H9 (cell line): Measurements from ENCODE around the gene TCF4. TPM values are rescaled to one million over a fixed set of nuclear protein-coding genes. Genes with fewer than 3 reads are reported as not detected.

Source experiments
- DNase-seq: peaks from one replicate; pipeline ENCODE4 v3.0.0-alpha.2; 2017
- H2AFZ ChIP-seq: one replicate; pipeline ENCODE4 v1.6.1; 2013; ENCODE audit warnings: mild to moderate bottlenecking, low read length, control low read depth, moderate library complexity
- H2AK5ac ChIP-seq: 2 replicates; pipeline ENCODE4 v1.6.1; 2013; ENCODE audit warnings: low read length, control low read depth, mixed read lengths; ENCODE audit not compliant: insufficient read length
- H2BK120ac ChIP-seq: one replicate; pipeline ENCODE4 v1.6.1; 2013; ENCODE audit warnings: low read depth, mild to moderate bottlenecking, low read length, control low read depth, inconsistent platforms; ENCODE audit not compliant: poor library complexity, severe bottlenecking
- H2BK12ac ChIP-seq: 2 replicates; pipeline ENCODE4 v1.6.1; 2013; ENCODE audit warnings: low read length, control low read depth, mixed read lengths, low read depth; ENCODE audit not compliant: insufficient read length
- H2BK15ac ChIP-seq: 2 replicates; pipeline ENCODE4 v1.6.1; 2013; ENCODE audit warnings: low read depth, low read length, control low read depth
- H2BK20ac ChIP-seq: one replicate; pipeline ENCODE4 v1.6.1; 2013; ENCODE audit warnings: low read depth, mild to moderate bottlenecking, low read length, control low read depth, inconsistent platforms; ENCODE audit not compliant: poor library complexity, severe bottlenecking
- H2BK5ac ChIP-seq: 2 replicates; pipeline ENCODE4 v1.6.1; 2013; ENCODE audit warnings: low read length, control low read depth, mixed read lengths; ENCODE audit not compliant: insufficient read length
- H3K14ac ChIP-seq: 2 replicates; pipeline ENCODE4 v1.6.1; 2013; ENCODE audit warnings: low read length, control low read depth; ENCODE audit not compliant: insufficient read depth
- H3K18ac ChIP-seq: 2 replicates; pipeline ENCODE4 v1.6.1; 2013; ENCODE audit warnings: low read depth, mild to moderate bottlenecking, mixed read lengths, low read length, control low read depth; ENCODE audit not compliant: insufficient read length
- H3K23ac ChIP-seq: 2 replicates; pipeline ENCODE4 v1.6.1; 2013; ENCODE audit warnings: low read length, control low read depth, mixed read lengths, low read depth; ENCODE audit not compliant: insufficient read length
- H3K23me2 ChIP-seq: 2 replicates; pipeline ENCODE4 v1.6.1; 2013; ENCODE audit warnings: low read depth, mild to moderate bottlenecking, mixed read lengths, low read length, control low read depth; ENCODE audit not compliant: insufficient read length, poor library complexity, severe bottlenecking
- H3K27ac ChIP-seq: 2 replicates; pipeline ENCODE4 v1.5.1; 2013; ENCODE audit warnings: low read length, control low read depth, mixed read lengths, low read depth; ENCODE audit not compliant: insufficient read length
- H3K27me3 ChIP-seq: 2 replicates; pipeline ENCODE4 v1.6.1; 2013; ENCODE audit warnings: low read length, control low read depth, inconsistent platforms; ENCODE audit not compliant: insufficient read depth
- H3K4ac ChIP-seq: 2 replicates; pipeline ENCODE4 v1.6.1; 2013; ENCODE audit warnings: low read depth, mild to moderate bottlenecking, control low read depth, inconsistent platforms, low read length, moderate library complexity
- H3K4me1 ChIP-seq: 2 replicates; pipeline ENCODE4 v1.6.1; 2013; ENCODE audit warnings: low read length, control low read depth, inconsistent platforms; ENCODE audit not compliant: insufficient read depth
- H3K4me2 ChIP-seq: 2 replicates; pipeline ENCODE4 v1.6.1; 2013; ENCODE audit warnings: low read length, control low read depth, mixed read lengths; ENCODE audit not compliant: insufficient read length, insufficient read depth
- H3K56ac ChIP-seq: 2 replicates; pipeline ENCODE4 v1.6.1; 2013; ENCODE audit warnings: low read depth, mild to moderate bottlenecking, mixed read lengths, low read length, control low read depth; ENCODE audit not compliant: insufficient read length
- H3K79me1 ChIP-seq: 2 replicates; pipeline ENCODE4 v1.6.1; 2013; ENCODE audit warnings: low read depth, mild to moderate bottlenecking, moderate library complexity, low read length, control low read depth, inconsistent platforms; ENCODE audit not compliant: insufficient read depth, poor library complexity, severe bottlenecking
- H3K79me2 ChIP-seq: 2 replicates; pipeline ENCODE4 v1.6.1; 2013; ENCODE audit warnings: low read length, control low read depth, inconsistent platforms; ENCODE audit not compliant: insufficient read depth
- H3K9ac ChIP-seq: 2 replicates; pipeline ENCODE4 v1.6.1; 2013; ENCODE audit warnings: low read length, control low read depth, mixed read lengths; ENCODE audit not compliant: insufficient read length; ENCODE audit errors: extremely low read depth
- H3K9me3 ChIP-seq: one replicate; pipeline ENCODE4 v1.6.1; 2013; ENCODE audit warnings: low read depth, low read length, inconsistent platforms; ENCODE audit not compliant: control insufficient read depth
- H3T11ph ChIP-seq: one replicate; pipeline ENCODE4 v1.6.1; 2013; ENCODE audit warnings: mild to moderate bottlenecking, low read length, control low read depth, inconsistent platforms
- H4K20me1 ChIP-seq: one replicate; pipeline ENCODE4 v1.6.1; 2013; ENCODE audit not compliant: control insufficient read depth, insufficient read length, insufficient read depth
- H4K5ac ChIP-seq: 2 replicates; pipeline ENCODE4 v1.6.1; 2013; ENCODE audit warnings: low read depth, mild to moderate bottlenecking, mixed read lengths, low read length, control low read depth; ENCODE audit not compliant: insufficient read length
- H4K8ac ChIP-seq: replicated peaks from 2 replicates; pipeline ENCODE4 v1.6.1; 2013; ENCODE audit warnings: low read length, control low read depth, mixed read lengths, low read depth; ENCODE audit not compliant: insufficient read length
- H4K91ac ChIP-seq: 2 replicates; pipeline ENCODE4 v1.6.1; 2013; ENCODE audit warnings: low read depth, mild to moderate bottlenecking, moderate library complexity, mixed read lengths, low read length, control low read depth; ENCODE audit not compliant: insufficient read length
- H3K27ac Mint-ChIP-seq, 3 experiments: 2 replicates in 2 of 3; 3 replicates in 1 of 3; pipeline ENCODE4 v1.8.0; 2020 to 2021; ENCODE audit warnings: mixed read lengths in 3 of 3, mild to moderate bottlenecking in 1 of 3, moderate library complexity in 1 of 3
- H3K27me3 Mint-ChIP-seq: 2 replicates; pipeline ENCODE4 v1.8.0; 2021; ENCODE audit warnings: low read depth, mild to moderate bottlenecking, moderate library complexity, mixed read lengths
- H3K36me3 Mint-ChIP-seq, 3 experiments: 2 replicates in 2 of 3; 3 replicates in 1 of 3; pipeline ENCODE4 v1.8.0; 2020 to 2021; ENCODE audit warnings: low read depth in 3 of 3, mixed read lengths in 3 of 3; ENCODE audit not compliant: insufficient read depth in 1 of 3
- H3K4me1 Mint-ChIP-seq, 2 experiments: 2 replicates each; pipeline ENCODE4 v1.8.0; 2020; ENCODE audit warnings: mixed read lengths in 2 of 2
- H3K4me3 Mint-ChIP-seq, 2 experiments: 2 replicates in 1 of 2; 3 replicates in 1 of 2; pipeline ENCODE4 v1.8.0; 2020 to 2021; ENCODE audit warnings: mild to moderate bottlenecking in 2 of 2, mixed read lengths in 2 of 2, moderate library complexity in 1 of 2
- H3K9me3 Mint-ChIP-seq, 2 experiments: 2 replicates in 1 of 2; 3 replicates in 1 of 2; pipeline ENCODE4 v1.8.0; 2020; ENCODE audit warnings: mild to moderate bottlenecking in 2 of 2, mixed read lengths in 2 of 2, moderate library complexity in 1 of 2
- CTCF ChIP-seq: fragments of 200-600 bp; sonication (generic); conservative IDR thresholded peaks from 3 replicates; pipeline ENCODE4 v1.8.0; 2021; ENCODE audit warnings: antibody characterized with exemption, mild to moderate bottlenecking
- WGBS: extraction: QIAGEN DNeasy Blood & Tissue Kit; methylation state at CpG from one replicate; pipeline ENCODE4 v1.1.7; 2013; ENCODE audit warnings: missing lambda C conversion rate, low lambda C conversion rate, mixed read lengths; ENCODE audit not compliant: insufficient read length; ENCODE audit errors: extremely low coverage; 5-methylcytosine and 5-hydroxymethylcytosine counted together
- total RNA-seq: library from RNA; stranded (reverse); gene quantifications from 2 replicates; pipeline ENCODE4 v1.2.1, GENCODE V29; 2021

Gene TCF4
- total RNA-seq, 1 experiment from 2014 or later, result 99.4 TPM

- Mint-ChIP-seq H3K4me1 (peaks cover 28% of the 10 kb centered on the region in 2 experiments), H3K27ac (peak overlapping the region in 1 of 3 experiments; percentile 19; a peak in 1 of 7 replicates), H3K9me3 (no peaks in the 10 kb centered on the region), H3K4me3 (no peak overlapping the region), H3K36me3 (peaks cover 23 to 54% (median 51%) of the 10 kb centered on the region in 3 experiments; a peak in 6 of 7 replicates), H3K27me3 (no peaks in the 10 kb centered on the region)
- 100% methylated on average over 1 of the region's 5 CpGs for WGBS
- no peaks in the 10 kb centered on the region for H3K9me3 ChIP-seq
- H2AK5ac ChIP-seq, result no peak overlapping the region
- no peak overlapping the region for H2BK15ac ChIP-seq
- peaks cover 4% of the 10 kb centered on the region; the same call in 1 of the 2 replicates for H3K4me1 ChIP-seq
- TF ChIP-seq CTCF, result no peak
- no peak overlapping the region for H3K14ac ChIP-seq
- no peaks in the 10 kb centered on the region for H3K79me1 ChIP-seq
- H3K4me2 ChIP-seq, result no peak overlapping the region
- H3K27ac ChIP-seq, result no peak overlapping the region
- no peaks in the 10 kb centered on the region for H4K20me1 ChIP-seq
- H3T11ph ChIP-seq, result no peak overlapping the region
- no peak overlapping the region for H3K56ac ChIP-seq
- no peaks in the 10 kb centered on the region for H3K27me3 ChIP-seq
- no peak overlapping the region for H2BK20ac ChIP-seq
- H3K23ac ChIP-seq, result no peak overlapping the region
- no peak overlapping the region for H4K5ac ChIP-seq
- H3K18ac ChIP-seq, result no peak overlapping the region
- no peak overlapping the region for H3K9ac ChIP-seq
- no peaks in the 10 kb centered on the region for H3K23me2 ChIP-seq
- no peaks in the 10 kb centered on the region for H3K79me2 ChIP-seq
- no peak overlapping the region for H2BK12ac ChIP-seq
- no peak overlapping the region for H4K8ac ChIP-seq
- H4K91ac ChIP-seq, result no peak overlapping the region
- no peak overlapping the region for H2BK120ac ChIP-seq
- no peak overlapping the region for H2BK5ac ChIP-seq
- DNase-seq, result no peak
- no peak overlapping the region for H2AFZ ChIP-seq
- no peak overlapping the region for H3K4ac ChIP-seq
Measured at GRCh38 chr18:55268628-55269275, 319.2 kb downstream of the TCF4 start.
